Endothelial cell of umbilical vein (primary cell): ENCODE results near the gene ANP32B. TPM values are rescaled to one million over a fixed set of nuclear protein-coding genes. Genes with fewer than 3 reads are reported as not detected.

Experiments
- BruUV-seq: library from RNA; stranded (reverse); fragments of 400-500 nt; replicated peaks from 2 replicates; lab custom pipeline; 2021; lab: Mats Ljungman, UMichigan
- CTCF ChIA-PET: fragments of 300-600, 350-600 bp; sonication (Branson Sonifier 250); formaldehyde crosslinking; loops from one replicate; lab custom pipeline; 2021; ENCODE audit warnings: antibody characterized with exemption, inconsistent platforms; lab: Charles Lee
- POLR2A ChIA-PET: fragments of 300-600, 350-600 bp; sonication (Branson Sonifier 250); formaldehyde crosslinking; loops from one replicate; lab custom pipeline; 2021; ENCODE audit warnings: antibody characterized with exemption, inconsistent platforms; lab: Charles Lee
- DNase-seq: peaks from one replicate; pipeline ENCODE4 v3.0.0-alpha.2; 2011; ENCODE audit warnings: low read depth, low spot score
- FAIRE-seq: peaks from 2 replicates; lab custom pipeline; 2011; peaks lifted over from hg19 to GRCh38; lab: Jason Lieb, UNC
- H2AFZ ChIP-seq: 2 replicates; pipeline ENCODE4 v1.6.0; 2012; ENCODE audit warnings: low read depth, low read length, control low read depth, inconsistent platforms
- H3K27ac ChIP-seq: 2 replicates; pipeline ENCODE4 v1.5.1; 2011; ENCODE audit warnings: low read depth, mild to moderate bottlenecking, control low read depth, low read length, moderate library complexity; ENCODE audit not compliant: insufficient read depth
- H3K27me3 ChIP-seq, 2 experiments: 2 replicates each; pipeline versions ENCODE4 v1.6.0 to v1.6.1; 2011; ENCODE audit warnings: low read length in 2 of 2, mixed read lengths in 1 of 2; ENCODE audit not compliant: control insufficient read depth in 2 of 2, insufficient read depth in 2 of 2
- H3K36me3 ChIP-seq, 2 experiments: 2 replicates in 1 of 2; 3 replicates in 1 of 2; pipeline ENCODE4 v1.5.1; 2011; ENCODE audit warnings: low read length in 2 of 2, mild to moderate bottlenecking in 1 of 2, moderate library complexity in 1 of 2; ENCODE audit not compliant: control insufficient read depth in 2 of 2, insufficient read depth in 2 of 2; ENCODE audit errors: extremely low read depth in 1 of 2
- H3K4me1 ChIP-seq: 3 replicates; pipeline ENCODE4 v1.5.1; 2011; ENCODE audit warnings: mild to moderate bottlenecking, low read length; ENCODE audit not compliant: control insufficient read depth, insufficient read depth; ENCODE audit errors: extremely low read depth
- H3K4me2 ChIP-seq: 2 replicates; pipeline ENCODE4 v1.6.1; 2011; ENCODE audit warnings: low read length, control low read depth, mixed read lengths; ENCODE audit not compliant: insufficient read depth
- H3K4me3 ChIP-seq, 3 experiments: fragments of 200-600 bp in 1 of 3; sonication (generic), shearing (Covaris generic) in 1 of 3; replicated peaks in 1 of 3; 2 replicates each; pipeline ENCODE4 v1.5.1; 2011 to 2016; ENCODE audit warnings: control low read depth in 3 of 3, low read length in 3 of 3, mild to moderate bottlenecking in 2 of 3, inconsistent platforms in 1 of 3, low read depth in 1 of 3, moderate library complexity in 1 of 3; ENCODE audit not compliant: insufficient read depth in 1 of 3
- H3K79me2 ChIP-seq: 2 replicates; pipeline ENCODE4 v1.6.0; 2012; ENCODE audit warnings: low read length, inconsistent platforms; ENCODE audit not compliant: control insufficient read depth, insufficient read depth
- H3K9ac ChIP-seq: replicated peaks from 2 replicates; pipeline ENCODE3; 2011; ENCODE audit warnings: low read length, control low read depth; ENCODE audit not compliant: insufficient read depth; ENCODE audit errors: extremely low read depth
- H3K9me1 ChIP-seq: replicated peaks from 3 replicates; pipeline ENCODE4 v1.6.0; 2011; ENCODE audit warnings: mild to moderate bottlenecking, low read length; ENCODE audit not compliant: control insufficient read depth, insufficient read depth; ENCODE audit errors: extremely low read depth
- H3K9me3 ChIP-seq: replicated peaks from 2 replicates; pipeline ENCODE4 v1.5.1; 2012; ENCODE audit warnings: low read length, inconsistent platforms; ENCODE audit not compliant: control insufficient read depth, insufficient read depth
- H4K20me1 ChIP-seq: replicated peaks from 2 replicates; pipeline ENCODE3; 2011; ENCODE audit warnings: mild to moderate bottlenecking, low read length; ENCODE audit not compliant: control insufficient read depth, insufficient read depth; ENCODE audit errors: extremely low read depth
- FOS ChIP-seq: IDR thresholded peaks from 2 replicates; pipeline ENCODE4 v1.6.1; 2011; ENCODE audit warnings: mild to moderate bottlenecking, low read length, moderate library complexity, borderline replicate concordance; ENCODE audit not compliant: insufficient read depth
- GATA2 ChIP-seq: IDR thresholded peaks from 2 replicates; pipeline ENCODE4 v1.7.0; 2011; ENCODE audit warnings: low read depth, mild to moderate bottlenecking, moderate library complexity, mixed read lengths, low read length; ENCODE audit not compliant: insufficient read length, insufficient read depth
- POLR2A ChIP-seq: IDR thresholded peaks from 2 replicates; pipeline ENCODE4 v1.6.1; 2012; ENCODE audit warnings: low read depth, mild to moderate bottlenecking, control low read depth, low read length
- POLR2AphosphoS5 ChIP-seq: IDR thresholded peaks from 2 replicates; pipeline ENCODE4 v1.6.1; 2012; ENCODE audit warnings: low read depth, mild to moderate bottlenecking, control low read depth, low read length, moderate library complexity; ENCODE audit not compliant: insufficient read depth
- dilution Hi-C: fragments of 300-500 bp; cut with MboI; formaldehyde crosslinking; loops from one replicate; pipeline ENCODE4 v1.15.0; 2019; ENCODE audit warnings: low sequenced_read_pairs; ENCODE audit not compliant: extremely low pct_ligation_motif_present
- intact Hi-C: fragments of 100-400 bp; cut with micrococcal nuclease; formaldehyde crosslinking; loops from one replicate; pipeline ENCODE4 v1.10.0; 2022
- polyA plus RNA-seq, 4 experiments: library from polyadenylated mRNA; depleted of rRNA in 3 of 4; stranded (reverse) in 3 of 4; unstranded in 1 of 4; fragments of >200 nt; gene quantifications; 2 replicates each; pipeline versions ENCODE4 v1.2.1 to v1.2.3, GENCODE V29; 2011 to 2012; ENCODE audit warnings: missing spikeins in 1 of 4
- total RNA-seq: library from RNA; stranded (reverse); gene quantifications from 2 replicates; pipeline ENCODE4 v1.2.3, GENCODE V29; 2021
- TF ChIP-seq, protein P1 (sequence below): IDR thresholded peaks from 2 replicates; pipeline ENCODE4 v1.6.1; 2011; ENCODE audit not compliant: insufficient read depth, insufficient read length
- TF ChIP-seq, protein P2 (sequence below), 2 donors: IDR thresholded peaks; 1 replicate in 1 of 2; 2 replicates in 1 of 2; pipeline ENCODE4 v1.5.1; 2011; ENCODE audit warnings: low read length in 2 of 2, mild to moderate bottlenecking in 2 of 2, moderate library complexity in 2 of 2, control low read depth in 1 of 2, inconsistent platforms in 1 of 2, low read depth in 1 of 2; ENCODE audit not compliant: insufficient read depth in 1 of 2; ENCODE audit errors: extremely low read depth in 1 of 2

ANP32B gene
- total and polyA plus RNA-seq, 2 donors (not counting 3 experiments of a cell fraction or from before 2014, with no cell fraction given): 13.9 to 173 TPM

DNA sequence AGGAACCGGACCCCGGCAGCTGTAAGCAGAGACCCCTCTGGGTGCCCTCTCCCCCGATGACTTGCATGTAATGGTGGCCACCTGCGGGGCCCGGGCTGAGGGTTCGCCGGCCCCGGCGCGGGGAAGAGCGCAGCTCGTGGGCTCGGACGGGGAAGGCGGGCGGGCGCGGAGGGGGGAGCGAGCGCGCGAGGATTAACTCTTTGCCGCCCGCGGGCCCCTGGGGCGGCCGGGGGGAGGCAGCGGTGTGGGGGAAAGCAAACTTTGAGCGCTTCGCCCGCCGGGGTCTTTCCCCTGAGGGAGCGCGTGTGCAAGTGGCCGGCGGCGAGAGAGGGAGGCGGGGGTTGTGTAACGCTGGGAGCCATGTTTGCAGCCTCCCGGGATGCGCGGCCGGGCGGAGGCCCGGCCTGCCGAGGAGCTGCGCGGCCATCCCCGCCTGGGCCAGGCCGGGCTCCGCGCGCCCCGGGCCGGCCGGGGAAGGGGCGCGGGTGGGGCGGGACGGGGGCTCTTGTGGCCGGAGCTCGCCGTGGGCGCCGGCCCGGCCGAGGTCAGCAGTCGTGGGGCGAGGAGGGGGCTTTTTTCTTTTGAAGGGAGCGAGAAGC, 547 bp downstream of the ANP32B start:
- CTCF ChIA-PET: interaction anchor here (0.9 to 4.1 kb wide), 11 partner anchors 8 to 74 kb away, joined by 3 to 37 read pairs (median 5); partner anchors contain the start of genes NANS and TRMO
- intact Hi-C loops: loop anchor here (1.0 kb wide), 6 partner anchors 27 to 273 kb away; partner anchors contain the start of genes CORO2A and NANS
- TSS peak; percentile 6 for BruUV-seq
- Histone ChIP-seq H3K4me3 (peak overlapping the region; percentile 64 to 90 (median 75)), H2AFZ (peak overlapping the region; percentile 11), H3K27me3 (no peaks in the 10 kb centered on the region), H3K4me2 (no peak overlapping the region), H4K20me1 (peaks cover 5% of the 10 kb centered on the region), H3K4me1 (peaks cover 24% of the 10 kb centered on the region), H3K79me2 (peaks cover 55% of the 10 kb centered on the region), H3K9ac (peak overlapping the region; percentile 95), H3K27ac (peak overlapping the region; percentile 94), H3K9me3 (no peaks in the 10 kb centered on the region), H3K9me1 (no peaks in the 10 kb centered on the region), H3K36me3 (no peaks in the 10 kb centered on the region)
- dilution Hi-C loops: no loop called here
- POLR2A ChIA-PET: interaction anchor here (1.0 to 1.1 kb wide), 2 partner anchors 62 to 73 kb away, joined by 3 to 4 read pairs; partner anchors contain the start of genes NANS and TRMO
- no peak for FAIRE-seq
- peak; percentile 51 for DNase-seq
- TF ChIP-seq, protein P1, sequence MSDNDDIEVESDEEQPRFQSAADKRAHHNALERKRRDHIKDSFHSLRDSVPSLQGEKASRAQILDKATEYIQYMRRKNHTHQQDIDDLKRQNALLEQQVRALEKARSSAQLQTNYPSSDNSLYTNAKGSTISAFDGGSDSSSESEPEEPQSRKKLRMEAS: no peak
- no peak for TF ChIP-seq POLR2AphosphoS5
- TF ChIP-seq POLR2A: no peak
- TF ChIP-seq GATA2: no peak
- no peak for TF ChIP-seq FOS
- TF ChIP-seq, protein P2, sequence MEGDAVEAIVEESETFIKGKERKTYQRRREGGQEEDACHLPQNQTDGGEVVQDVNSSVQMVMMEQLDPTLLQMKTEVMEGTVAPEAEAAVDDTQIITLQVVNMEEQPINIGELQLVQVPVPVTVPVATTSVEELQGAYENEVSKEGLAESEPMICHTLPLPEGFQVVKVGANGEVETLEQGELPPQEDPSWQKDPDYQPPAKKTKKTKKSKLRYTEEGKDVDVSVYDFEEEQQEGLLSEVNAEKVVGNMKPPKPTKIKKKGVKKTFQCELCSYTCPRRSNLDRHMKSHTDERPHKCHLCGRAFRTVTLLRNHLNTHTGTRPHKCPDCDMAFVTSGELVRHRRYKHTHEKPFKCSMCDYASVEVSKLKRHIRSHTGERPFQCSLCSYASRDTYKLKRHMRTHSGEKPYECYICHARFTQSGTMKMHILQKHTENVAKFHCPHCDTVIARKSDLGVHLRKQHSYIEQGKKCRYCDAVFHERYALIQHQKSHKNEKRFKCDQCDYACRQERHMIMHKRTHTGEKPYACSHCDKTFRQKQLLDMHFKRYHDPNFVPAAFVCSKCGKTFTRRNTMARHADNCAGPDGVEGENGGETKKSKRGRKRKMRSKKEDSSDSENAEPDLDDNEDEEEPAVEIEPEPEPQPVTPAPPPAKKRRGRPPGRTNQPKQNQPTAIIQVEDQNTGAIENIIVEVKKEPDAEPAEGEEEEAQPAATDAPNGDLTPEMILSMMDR (IDR thresholded peaks at IDR 0.05; ENCODE audit: extremely low read depth in 1 of 2, insufficient read depth in 1 of 2, low read depth in 1 of 2, low read length in 2 of 2): no peak
